ENCODE measurements around the gene CDHR1. TPM values are rescaled to one million over a fixed set of nuclear protein-coding genes. Genes with fewer than 3 reads are reported as not detected.

The CDHR1 gene
- total RNA-seq, 1 experiment from 2014 or later = 0.39 TPM

DNA sequence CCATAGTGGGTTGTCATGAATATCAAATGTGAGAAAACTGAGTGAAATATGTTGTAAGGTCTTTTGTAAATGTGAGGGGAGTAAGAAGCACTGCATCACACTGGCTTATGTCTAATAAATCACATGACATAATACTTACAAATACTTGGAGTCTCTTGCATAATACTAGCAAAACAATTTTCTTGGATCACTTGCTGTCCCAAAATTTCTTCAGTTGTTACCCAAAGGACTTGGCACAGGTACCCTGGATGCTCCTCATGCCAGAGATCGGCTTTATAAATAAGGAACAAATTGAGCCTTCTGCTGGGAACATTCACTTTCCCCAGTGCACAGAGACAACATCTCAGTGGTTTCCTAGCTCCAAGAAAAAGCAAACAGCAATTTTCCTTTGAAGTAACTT, 36.0 kb downstream of the CDHR1 start:
- ATAC-seq (no peak), DNase-seq (ENCODE audit: low read depth, low spot score) (no peak)
- Histone ChIP-seq H3K27ac (ENCODE audit: low read length) (no peak overlapping the region), H3K9me3 (ENCODE audit: control insufficient read depth, insufficient read depth, low read depth, low read length) (no peaks in the 10 kb centered on the region), H3K4me3 (ENCODE audit: low read depth in 2 of 2, low read length in 2 of 2) (no peak overlapping the region), H3K36me3 (ENCODE audit: control insufficient read depth, insufficient read depth, low read length) (no peaks in the 10 kb centered on the region; the same call in 1 of the 2 replicates), H3K4me1 (ENCODE audit: control insufficient read depth, insufficient read depth, low read length) (no peaks in the 10 kb centered on the region), H3K27me3 (ENCODE audit: control insufficient read depth, insufficient read depth, low read length) (peaks cover 8% of the 10 kb centered on the region; the same call in 1 of the 2 replicates)
- ChIA-PET CTCF (no interaction called here), POLR2A (no interaction called here)
- intact Hi-C loops (cut with micrococcal nuclease; ENCODE audit: unreplicated experiment) = no loop called here
- TF ChIP-seq POLR2AphosphoS5 (IDR thresholded peaks at IDR 0.05; ENCODE audit: low read depth, low read length) = no peak
- no peak for TF ChIP-seq TCF7L2 (IDR thresholded peaks at IDR 0.05; ENCODE audit: low read depth, low read length)
- TF ChIP-seq, protein P1, sequence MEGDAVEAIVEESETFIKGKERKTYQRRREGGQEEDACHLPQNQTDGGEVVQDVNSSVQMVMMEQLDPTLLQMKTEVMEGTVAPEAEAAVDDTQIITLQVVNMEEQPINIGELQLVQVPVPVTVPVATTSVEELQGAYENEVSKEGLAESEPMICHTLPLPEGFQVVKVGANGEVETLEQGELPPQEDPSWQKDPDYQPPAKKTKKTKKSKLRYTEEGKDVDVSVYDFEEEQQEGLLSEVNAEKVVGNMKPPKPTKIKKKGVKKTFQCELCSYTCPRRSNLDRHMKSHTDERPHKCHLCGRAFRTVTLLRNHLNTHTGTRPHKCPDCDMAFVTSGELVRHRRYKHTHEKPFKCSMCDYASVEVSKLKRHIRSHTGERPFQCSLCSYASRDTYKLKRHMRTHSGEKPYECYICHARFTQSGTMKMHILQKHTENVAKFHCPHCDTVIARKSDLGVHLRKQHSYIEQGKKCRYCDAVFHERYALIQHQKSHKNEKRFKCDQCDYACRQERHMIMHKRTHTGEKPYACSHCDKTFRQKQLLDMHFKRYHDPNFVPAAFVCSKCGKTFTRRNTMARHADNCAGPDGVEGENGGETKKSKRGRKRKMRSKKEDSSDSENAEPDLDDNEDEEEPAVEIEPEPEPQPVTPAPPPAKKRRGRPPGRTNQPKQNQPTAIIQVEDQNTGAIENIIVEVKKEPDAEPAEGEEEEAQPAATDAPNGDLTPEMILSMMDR (IDR thresholded peaks at IDR 0.05) = no peak
- no peak for TF ChIP-seq SIN3A (IDR thresholded peaks at IDR 0.05; ENCODE audit: borderline replicate concordance, insufficient read depth, low read depth, low read length)
- TF ChIP-seq, protein P2, sequence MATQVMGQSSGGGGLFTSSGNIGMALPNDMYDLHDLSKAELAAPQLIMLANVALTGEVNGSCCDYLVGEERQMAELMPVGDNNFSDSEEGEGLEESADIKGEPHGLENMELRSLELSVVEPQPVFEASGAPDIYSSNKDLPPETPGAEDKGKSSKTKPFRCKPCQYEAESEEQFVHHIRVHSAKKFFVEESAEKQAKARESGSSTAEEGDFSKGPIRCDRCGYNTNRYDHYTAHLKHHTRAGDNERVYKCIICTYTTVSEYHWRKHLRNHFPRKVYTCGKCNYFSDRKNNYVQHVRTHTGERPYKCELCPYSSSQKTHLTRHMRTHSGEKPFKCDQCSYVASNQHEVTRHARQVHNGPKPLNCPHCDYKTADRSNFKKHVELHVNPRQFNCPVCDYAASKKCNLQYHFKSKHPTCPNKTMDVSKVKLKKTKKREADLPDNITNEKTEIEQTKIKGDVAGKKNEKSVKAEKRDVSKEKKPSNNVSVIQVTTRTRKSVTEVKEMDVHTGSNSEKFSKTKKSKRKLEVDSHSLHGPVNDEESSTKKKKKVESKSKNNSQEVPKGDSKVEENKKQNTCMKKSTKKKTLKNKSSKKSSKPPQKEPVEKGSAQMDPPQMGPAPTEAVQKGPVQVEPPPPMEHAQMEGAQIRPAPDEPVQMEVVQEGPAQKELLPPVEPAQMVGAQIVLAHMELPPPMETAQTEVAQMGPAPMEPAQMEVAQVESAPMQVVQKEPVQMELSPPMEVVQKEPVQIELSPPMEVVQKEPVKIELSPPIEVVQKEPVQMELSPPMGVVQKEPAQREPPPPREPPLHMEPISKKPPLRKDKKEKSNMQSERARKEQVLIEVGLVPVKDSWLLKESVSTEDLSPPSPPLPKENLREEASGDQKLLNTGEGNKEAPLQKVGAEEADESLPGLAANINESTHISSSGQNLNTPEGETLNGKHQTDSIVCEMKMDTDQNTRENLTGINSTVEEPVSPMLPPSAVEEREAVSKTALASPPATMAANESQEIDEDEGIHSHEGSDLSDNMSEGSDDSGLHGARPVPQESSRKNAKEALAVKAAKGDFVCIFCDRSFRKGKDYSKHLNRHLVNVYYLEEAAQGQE (IDR thresholded peaks at IDR 0.05; ENCODE audit: insufficient read depth in 1 of 2, low read depth in 2 of 2, low read length in 1 of 2) = no peak
- no TSS peak for BruUV-seq (replicated peaks)
- in situ Hi-C loops (cut with HindIII; ENCODE audit: low pct_unique_long_range_greater_than_20kb, low sequenced_read_pairs) = no loop called here

DNA sequence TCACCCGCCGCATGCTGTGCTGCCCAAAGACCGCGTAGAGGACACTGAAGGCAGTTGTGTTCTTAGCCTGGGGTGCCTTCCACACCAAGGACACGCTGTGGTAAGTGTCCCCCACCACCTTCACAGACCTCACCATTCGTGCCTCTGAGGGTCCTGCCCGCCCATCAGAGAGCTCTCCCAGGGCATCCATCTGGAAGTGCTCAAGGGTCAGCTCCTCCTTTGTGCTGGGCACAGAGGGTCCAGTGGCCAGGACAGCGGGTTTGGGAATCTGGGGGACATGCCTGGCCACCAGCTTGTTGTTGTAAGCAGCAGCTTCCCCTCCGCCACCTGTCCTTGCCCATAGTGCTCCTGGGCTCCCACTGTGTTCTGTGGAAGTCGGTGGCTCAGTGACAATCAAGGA, 38.0 kb downstream of the CDHR1 start:
- H3K9me3 ChIP-seq (ENCODE audit: control insufficient read depth, insufficient read depth, low read depth, low read length) = no peaks in the 10 kb centered on the region
- POLR2A ChIA-PET = no interaction called here
- ATAC-seq (0 out of 2 replicates have a peak, but pooled peaks have one; percentile 26), DNase-seq (ENCODE audit: low read depth, low spot score) (no peak)
- H3K4me3 ChIP-seq (ENCODE audit: low read depth in 2 of 2, low read length in 2 of 2) = no peak overlapping the region
- no peaks in the 10 kb centered on the region for H3K36me3 ChIP-seq (ENCODE audit: control insufficient read depth, insufficient read depth, low read length)
- in situ Hi-C loops (cut with HindIII; ENCODE audit: low pct_unique_long_range_greater_than_20kb, low sequenced_read_pairs) (no loop called here), intact Hi-C loops (cut with micrococcal nuclease; ENCODE audit: unreplicated experiment) (no loop called here)
- no TSS peak for BruUV-seq (replicated peaks)
- H3K27me3 ChIP-seq (ENCODE audit: control insufficient read depth, insufficient read depth, low read length) = peaks cover 10% of the 10 kb centered on the region; the same call in 1 of the 2 replicates
- no peaks in the 10 kb centered on the region for H3K4me1 ChIP-seq (ENCODE audit: control insufficient read depth, insufficient read depth, low read length)
- TF ChIP-seq TCF7L2 (IDR thresholded peaks at IDR 0.05; ENCODE audit: low read depth, low read length) = no peak
- TF ChIP-seq, protein P2 (IDR thresholded peaks at IDR 0.05; ENCODE audit: insufficient read depth in 1 of 2, low read depth in 2 of 2, low read length in 1 of 2) = no peak
- no peak for TF ChIP-seq SIN3A (IDR thresholded peaks at IDR 0.05; ENCODE audit: borderline replicate concordance, insufficient read depth, low read depth, low read length)
- TF ChIP-seq, protein P1 (IDR thresholded peaks at IDR 0.05) = no peak
- TF ChIP-seq POLR2AphosphoS5 (IDR thresholded peaks at IDR 0.05; ENCODE audit: low read depth, low read length) = no peak
- CTCF ChIA-PET = no interaction called here
- H3K27ac ChIP-seq (ENCODE audit: low read length) = no peak overlapping the region

All from Panc1 (cell line).